Upper lobe of left lung (tissue), 4 donors: Measurements from ENCODE around the gene ADGRL3.

Source experiments
- POLR2A ChIP-seq, 4 donors: fragments of 450-650 bp; IDR thresholded peaks; one replicate each; pipeline ENCODE4 v1.5.1; 2016 to 2017; ENCODE audit warnings: antibody characterized with exemption in 4 of 4, mild to moderate bottlenecking in 2 of 4
- TF ChIP-seq, protein P1 (sequence below), 6 experiments: fragments of 450-650 bp in 4 of 6; fragments of 200-600 bp in 2 of 6; sonication (generic) in 2 of 6; IDR thresholded peaks; one replicate each; pipeline ENCODE4 v1.5.1; 2016 to 2019; ENCODE audit warnings: antibody characterized with exemption in 6 of 6

DNA sequence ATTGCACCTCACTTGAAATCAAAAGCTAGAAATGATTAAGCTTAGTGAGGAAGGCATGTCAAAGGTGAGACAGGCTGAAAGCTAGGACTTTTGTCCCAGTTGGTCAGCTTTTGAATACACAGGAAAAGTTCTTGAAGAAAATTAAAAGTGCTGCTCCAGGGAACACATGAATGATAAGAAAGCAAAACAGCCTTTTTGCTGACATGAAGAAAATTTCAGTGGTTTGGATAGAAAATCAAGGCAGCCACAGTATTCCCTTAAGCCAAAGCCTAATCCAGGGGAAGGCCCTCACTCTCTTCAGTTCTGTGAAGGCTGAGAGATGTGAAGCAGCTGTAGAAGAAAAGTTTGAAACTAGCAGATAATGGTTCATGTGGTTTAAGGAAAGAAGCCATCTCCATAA is 150.8 kb downstream of the ADGRL3 start:
- TF ChIP-seq, protein P1, sequence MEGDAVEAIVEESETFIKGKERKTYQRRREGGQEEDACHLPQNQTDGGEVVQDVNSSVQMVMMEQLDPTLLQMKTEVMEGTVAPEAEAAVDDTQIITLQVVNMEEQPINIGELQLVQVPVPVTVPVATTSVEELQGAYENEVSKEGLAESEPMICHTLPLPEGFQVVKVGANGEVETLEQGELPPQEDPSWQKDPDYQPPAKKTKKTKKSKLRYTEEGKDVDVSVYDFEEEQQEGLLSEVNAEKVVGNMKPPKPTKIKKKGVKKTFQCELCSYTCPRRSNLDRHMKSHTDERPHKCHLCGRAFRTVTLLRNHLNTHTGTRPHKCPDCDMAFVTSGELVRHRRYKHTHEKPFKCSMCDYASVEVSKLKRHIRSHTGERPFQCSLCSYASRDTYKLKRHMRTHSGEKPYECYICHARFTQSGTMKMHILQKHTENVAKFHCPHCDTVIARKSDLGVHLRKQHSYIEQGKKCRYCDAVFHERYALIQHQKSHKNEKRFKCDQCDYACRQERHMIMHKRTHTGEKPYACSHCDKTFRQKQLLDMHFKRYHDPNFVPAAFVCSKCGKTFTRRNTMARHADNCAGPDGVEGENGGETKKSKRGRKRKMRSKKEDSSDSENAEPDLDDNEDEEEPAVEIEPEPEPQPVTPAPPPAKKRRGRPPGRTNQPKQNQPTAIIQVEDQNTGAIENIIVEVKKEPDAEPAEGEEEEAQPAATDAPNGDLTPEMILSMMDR (IDR thresholded peaks at IDR 0.05): no peak
- TF ChIP-seq POLR2A (IDR thresholded peaks at IDR 0.05): no peak
